ENCODE results near the gene LBH.

GRCh38 chr2:30205456-30205855 lies 25.9 kb upstream of the LBH start:
- TF ChIP-seq EZH2phosphoT487 (IDR thresholded peaks at IDR 0.05; ENCODE audit: insufficient read depth, low read depth) (no peak), EZH2 (IDR thresholded peaks at IDR 0.05; ENCODE audit: insufficient read depth, poor library complexity, severe bottlenecking) (no peak)

All from GM23248 (cell line).